Heart left ventricle (tissue), 13 donors: ENCODE measurements around the gene ARHGEF12.

Experiments used
- POLR2A ChIP-seq, 2 donors: fragments of 450-650 bp; IDR thresholded peaks; one replicate each; pipeline ENCODE4 v1.6.1; 2017; ENCODE audit warnings: antibody characterized with exemption in 2 of 2, mild to moderate bottlenecking in 2 of 2, moderate library complexity in 2 of 2
- TF ChIP-seq, protein P1 (sequence below), 12 donors: fragments of 200-600 bp; sonication (generic) in 4 of 12; IDR thresholded peaks; one replicate each; pipeline versions ENCODE4 v1.5.0 to v1.8.0; 2018 to 2022; ENCODE audit warnings: antibody characterized with exemption in 12 of 12, mild to moderate bottlenecking in 5 of 12
- donor health status: ischemic (EF 13 %, LVEDD 7.1; RV severe dilation, severe dysfunction).
- donor health status: DM: no; HTN: yes; CAD: no.
- donor health status: DM: no; HTN: no; CAD: no.
- donor health status: ischemic (EF 25% LVEDD 6.9; RV normal size, moderate dysfunction).
- donor health status: ischemic (EF 25% LVEDD 5.7; RV mildly dilated, moderate dysfunction).
- donor health status: ischemic (EF 35%, LVEDD 5.7; RV mildly dilated, moderate dysfunction).
- donor health status: nonischemic (EF 11% LVEDD 7.7; RV severe dilation, severe dysfunction).
- donor health status: DM: yes; HTN: yes; CAD: no.
- donor health status: PGD.
- donor health status: ischemic (EF 29% LVEDD 5.4; RV normal size, mild dysfunction).
- donor health status: nonischemic (EF 23%, LVEDD 6.1; RV moderate dilation, normal function).

DNA sequence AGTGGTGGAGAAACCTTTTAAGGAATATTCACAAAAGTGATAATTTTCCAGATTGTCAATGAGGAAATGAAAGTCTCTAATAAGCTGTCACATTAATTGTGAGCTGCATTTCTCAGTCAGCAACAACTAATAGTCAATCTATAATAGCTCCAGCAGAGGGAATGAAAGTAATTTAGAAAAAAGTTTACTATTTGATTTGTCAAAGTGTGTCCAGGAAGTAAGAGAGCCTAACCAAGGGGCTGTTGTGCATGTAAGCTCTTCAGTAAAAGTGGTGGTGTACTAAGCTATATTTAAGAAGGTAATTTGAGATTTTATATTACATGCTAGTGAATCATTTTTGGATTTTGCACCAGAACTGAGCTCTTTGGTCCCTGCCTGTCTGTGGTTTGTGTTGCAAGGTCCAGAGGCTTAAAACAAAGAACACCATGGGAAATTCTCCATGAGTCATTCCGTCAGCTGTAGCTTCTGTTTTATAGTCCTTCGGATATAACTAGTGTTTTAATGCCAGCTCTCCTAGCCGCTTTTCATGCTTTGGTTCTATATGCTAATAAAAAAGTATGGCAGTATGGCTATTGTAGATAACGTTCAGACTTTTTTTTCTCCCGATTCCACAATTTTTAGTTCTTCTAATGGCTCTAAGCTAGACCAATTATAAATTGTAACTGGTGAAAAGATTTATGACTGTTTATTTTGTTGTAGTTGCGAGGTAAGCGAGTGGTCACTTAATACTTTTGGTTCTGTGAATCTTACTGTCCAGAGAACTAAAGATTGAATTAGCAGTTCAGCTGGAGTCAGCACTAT is 64.6 kb downstream of the ARHGEF12 start:
- TF ChIP-seq, protein P1, sequence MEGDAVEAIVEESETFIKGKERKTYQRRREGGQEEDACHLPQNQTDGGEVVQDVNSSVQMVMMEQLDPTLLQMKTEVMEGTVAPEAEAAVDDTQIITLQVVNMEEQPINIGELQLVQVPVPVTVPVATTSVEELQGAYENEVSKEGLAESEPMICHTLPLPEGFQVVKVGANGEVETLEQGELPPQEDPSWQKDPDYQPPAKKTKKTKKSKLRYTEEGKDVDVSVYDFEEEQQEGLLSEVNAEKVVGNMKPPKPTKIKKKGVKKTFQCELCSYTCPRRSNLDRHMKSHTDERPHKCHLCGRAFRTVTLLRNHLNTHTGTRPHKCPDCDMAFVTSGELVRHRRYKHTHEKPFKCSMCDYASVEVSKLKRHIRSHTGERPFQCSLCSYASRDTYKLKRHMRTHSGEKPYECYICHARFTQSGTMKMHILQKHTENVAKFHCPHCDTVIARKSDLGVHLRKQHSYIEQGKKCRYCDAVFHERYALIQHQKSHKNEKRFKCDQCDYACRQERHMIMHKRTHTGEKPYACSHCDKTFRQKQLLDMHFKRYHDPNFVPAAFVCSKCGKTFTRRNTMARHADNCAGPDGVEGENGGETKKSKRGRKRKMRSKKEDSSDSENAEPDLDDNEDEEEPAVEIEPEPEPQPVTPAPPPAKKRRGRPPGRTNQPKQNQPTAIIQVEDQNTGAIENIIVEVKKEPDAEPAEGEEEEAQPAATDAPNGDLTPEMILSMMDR (IDR thresholded peaks at IDR 0.05) = no peak
- TF ChIP-seq POLR2A (IDR thresholded peaks at IDR 0.05) = no peak
